Measurements from ENCODE around the gene SPATS2L. TPM values are rescaled to one million over a fixed set of nuclear protein-coding genes. Genes with fewer than 3 reads are reported as not detected.
A peak's percentile ranks its signal among the peaks of the same experiment; 100 is the strongest.

SPATS2L gene
- total and polyA plus RNA-seq, 2 of the 13 experiments (the other 11 are each of a cell fraction or from before 2014, with no cell fraction given) = 154 to 212 TPM

- TF ChIP-seq POGK (CRISPR knock-in tag; conservative IDR thresholded peaks at IDR 0.05) (peak; percentile 95), ZNF256 (CRISPR knock-in tag; conservative IDR thresholded peaks at IDR 0.05) (no peak), SNAPC2 (CRISPR knock-in tag; IDR thresholded peaks at IDR 0.05) (peak; percentile 86), NFIC (IDR thresholded peaks at IDR 0.05; ENCODE audit: low read length) (no peak), BRD4 (CRISPR knock-in tag; IDR thresholded peaks at IDR 0.05) (peak; percentile 85), ZNF646 (CRISPR knock-in tag; IDR thresholded peaks at IDR 0.05) (no peak), ZNF205 (CRISPR knock-in tag; IDR thresholded peaks at IDR 0.05) (peak; percentile 87), RFX5 (IDR thresholded peaks at IDR 0.05; ENCODE audit: low read depth, low read length) (peak; percentile 67; the same call in 1 of the 2 replicates), SAFB2 (CRISPR knock-in tag; IDR thresholded peaks at IDR 0.05; ENCODE audit: borderline replicate concordance, low read depth) (no peak), KDM6A (CRISPR knock-in tag; IDR thresholded peaks at IDR 0.05; ENCODE audit: low read depth) (no peak), LBX2 (CRISPR knock-in tag; IDR thresholded peaks at IDR 0.05; ENCODE audit: borderline replicate concordance) (no peak; the same call in 1 of the 2 replicates), ZNF382 (CRISPR knock-in tag; IDR thresholded peaks at IDR 0.05; ENCODE audit: borderline replicate concordance) (no peak), ZNF577 (CRISPR knock-in tag; IDR thresholded peaks at IDR 0.05; ENCODE audit: borderline replicate concordance, low read depth) (no peak), ZNF598 (CRISPR knock-in tag; IDR thresholded peaks at IDR 0.05; ENCODE audit: borderline replicate concordance) (peak; percentile 84), FOXO4 (CRISPR knock-in tag; conservative IDR thresholded peaks at IDR 0.05) (no peak), GZF1 (CRISPR knock-in tag; IDR thresholded peaks at IDR 0.05) (peak; percentile 82; the same call in 1 of the 2 replicates), NFIB (CRISPR knock-in tag; IDR thresholded peaks at IDR 0.05; ENCODE audit: borderline replicate concordance) (no peak), ZBTB42 (CRISPR knock-in tag; IDR thresholded peaks at IDR 0.05) (peak; percentile 60; the same call in 1 of the 2 replicates), ZNF557 (CRISPR knock-in tag; IDR thresholded peaks at IDR 0.05) (no peak; the same call in 1 of the 2 replicates), ATAD3A (CRISPR knock-in tag; IDR thresholded peaks at IDR 0.05) (no peak)
Measured at GRCh38 chr2:200525882-200526651, 219.6 kb downstream of the SPATS2L start, which contains the start of gene SGO2 (continued).
